NCI-H1436 (cell line): ENCODE data around the gene THAP3.
A peak's percentile ranks its signal among the peaks of the same experiment; 100 is the strongest.

Experiments
- DNase-seq: peaks from one replicate; lab custom pipeline; 2025; lab: John Stamatoyannopoulos, UW

The THAP3 gene, protein sequence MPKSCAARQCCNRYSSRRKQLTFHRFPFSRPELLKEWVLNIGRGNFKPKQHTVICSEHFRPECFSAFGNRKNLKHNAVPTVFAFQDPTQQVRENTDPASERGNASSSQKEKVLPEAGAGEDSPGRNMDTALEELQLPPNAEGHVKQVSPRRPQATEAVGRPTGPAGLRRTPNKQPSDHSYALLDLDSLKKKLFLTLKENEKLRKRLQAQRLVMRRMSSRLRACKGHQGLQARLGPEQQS

DNA sequence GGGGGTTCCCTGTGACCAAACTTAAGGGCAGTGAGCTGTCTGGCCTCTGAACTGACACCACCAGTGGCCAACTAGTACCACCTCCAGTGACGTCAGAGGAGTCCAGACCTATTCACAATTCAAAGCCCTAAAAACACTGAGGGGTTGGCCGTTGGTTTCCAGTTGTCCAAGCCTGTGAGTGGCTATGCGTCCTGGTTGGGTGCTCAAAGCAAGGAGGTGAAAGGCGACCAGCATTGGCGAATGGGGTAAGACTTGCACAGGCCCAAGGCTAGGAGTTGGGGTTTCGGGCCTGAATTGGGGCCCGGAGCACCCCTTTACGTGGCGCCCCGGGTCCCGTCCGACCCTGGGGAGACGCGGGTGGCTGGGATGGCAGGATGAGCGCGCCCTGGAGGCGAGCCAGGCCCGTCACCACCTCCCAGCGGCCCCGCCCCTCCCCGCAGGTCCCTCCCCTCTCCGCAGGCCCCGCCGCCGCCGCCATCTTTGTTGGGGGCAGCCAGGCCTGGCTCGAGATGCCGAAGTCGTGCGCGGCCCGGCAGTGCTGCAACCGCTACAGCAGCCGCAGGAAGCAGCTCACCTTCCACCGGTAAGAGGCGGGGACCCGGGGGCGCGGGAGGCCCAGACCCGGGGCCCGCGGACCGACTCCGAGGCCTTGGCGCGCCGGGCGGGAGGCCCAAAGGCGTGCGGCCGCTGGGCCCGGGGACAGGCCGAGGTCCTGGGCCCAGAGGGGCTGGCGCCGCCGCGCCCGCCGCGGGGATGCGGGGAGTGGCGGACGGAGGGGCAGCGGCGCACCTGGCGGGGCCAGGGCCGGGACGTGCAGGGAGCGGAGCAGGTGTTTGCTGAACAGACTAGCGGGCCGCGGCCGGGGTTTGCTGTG, at the start of gene THAP3:
TSS of gene THAP3 (plus strand) at position 159 of the 874 bp plus-strand sequence. CDS start at position 510, 351 bp downstream.
- DNase-seq, result peak; percentile 66

GRCh38 chr1:6577831-6578525, 46.7 kb upstream of the THAP3 start:
- no peak for DNase-seq

GRCh38 chr1:6578624-6579373, 45.9 kb upstream of the THAP3 start:
- no peak for DNase-seq

GRCh38 chr1:6579374-6580118, 45.1 kb upstream of the THAP3 start, which contains the start of gene ZBTB48:
Gene ZBTB48, plus strand, starts transcription at chr1:6579994. Its CDS starts 616 bp downstream, at chr1:6580610.
- peak; percentile 98 for DNase-seq

DNA sequence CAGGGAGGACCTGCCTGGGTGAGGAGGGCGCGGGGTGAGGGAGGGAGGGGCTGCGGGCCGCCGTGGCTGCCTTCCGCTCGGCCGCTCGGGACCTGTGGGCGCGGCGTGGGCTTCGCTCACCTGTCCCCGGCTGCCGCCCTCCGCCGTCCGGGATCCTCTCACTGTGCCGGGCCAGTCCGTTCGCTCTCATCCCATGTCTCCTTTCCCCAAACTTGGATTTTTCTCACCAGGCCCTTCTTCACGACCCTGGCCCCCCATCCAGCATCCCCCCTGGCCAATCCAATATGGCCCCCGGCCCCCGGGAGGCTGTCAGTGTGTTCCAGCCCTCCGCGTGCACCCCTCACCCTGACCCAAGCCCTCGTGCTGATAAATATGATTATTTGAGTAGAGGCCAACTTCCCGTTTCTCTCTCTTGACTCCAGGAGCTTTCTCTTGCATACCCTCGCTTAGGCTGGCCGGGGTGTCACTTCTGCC, 44.5 kb upstream of the THAP3 start:
- no peak for DNase-seq

DNA sequence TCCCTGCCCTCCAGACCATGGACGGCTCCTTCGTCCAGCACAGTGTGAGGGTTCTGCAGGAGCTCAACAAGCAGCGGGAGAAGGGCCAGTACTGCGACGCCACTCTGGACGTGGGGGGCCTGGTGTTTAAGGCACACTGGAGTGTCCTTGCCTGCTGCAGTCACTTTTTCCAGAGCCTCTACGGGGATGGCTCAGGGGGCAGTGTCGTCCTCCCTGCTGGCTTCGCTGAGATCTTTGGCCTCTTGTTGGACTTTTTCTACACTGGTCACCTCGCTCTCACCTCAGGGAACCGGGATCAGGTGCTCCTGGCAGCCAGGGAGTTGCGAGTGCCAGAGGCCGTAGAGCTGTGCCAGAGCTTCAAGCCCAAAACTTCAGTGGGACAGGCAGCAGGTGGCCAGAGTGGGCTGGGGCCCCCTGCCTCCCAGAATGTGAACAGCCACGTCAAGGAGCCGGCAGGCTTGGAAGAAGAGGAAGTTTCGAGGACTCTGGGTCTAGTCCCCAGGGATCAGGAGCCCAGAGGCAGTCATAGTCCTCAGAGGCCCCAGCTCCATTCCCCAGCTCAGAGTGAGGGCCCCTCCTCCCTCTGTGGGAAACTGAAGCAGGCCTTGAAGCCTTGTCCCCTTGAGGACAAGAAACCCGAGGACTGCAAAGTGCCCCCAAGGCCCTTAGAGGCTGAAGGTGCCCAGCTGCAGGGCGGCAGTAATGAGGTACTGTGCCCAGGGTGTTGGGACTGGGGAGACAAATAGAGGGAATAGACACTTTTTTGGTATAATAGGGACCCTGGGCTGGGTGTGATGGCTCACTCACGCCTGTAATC, 43.9 kb upstream of the THAP3 start:
- DNase-seq, result no peak

DNA sequence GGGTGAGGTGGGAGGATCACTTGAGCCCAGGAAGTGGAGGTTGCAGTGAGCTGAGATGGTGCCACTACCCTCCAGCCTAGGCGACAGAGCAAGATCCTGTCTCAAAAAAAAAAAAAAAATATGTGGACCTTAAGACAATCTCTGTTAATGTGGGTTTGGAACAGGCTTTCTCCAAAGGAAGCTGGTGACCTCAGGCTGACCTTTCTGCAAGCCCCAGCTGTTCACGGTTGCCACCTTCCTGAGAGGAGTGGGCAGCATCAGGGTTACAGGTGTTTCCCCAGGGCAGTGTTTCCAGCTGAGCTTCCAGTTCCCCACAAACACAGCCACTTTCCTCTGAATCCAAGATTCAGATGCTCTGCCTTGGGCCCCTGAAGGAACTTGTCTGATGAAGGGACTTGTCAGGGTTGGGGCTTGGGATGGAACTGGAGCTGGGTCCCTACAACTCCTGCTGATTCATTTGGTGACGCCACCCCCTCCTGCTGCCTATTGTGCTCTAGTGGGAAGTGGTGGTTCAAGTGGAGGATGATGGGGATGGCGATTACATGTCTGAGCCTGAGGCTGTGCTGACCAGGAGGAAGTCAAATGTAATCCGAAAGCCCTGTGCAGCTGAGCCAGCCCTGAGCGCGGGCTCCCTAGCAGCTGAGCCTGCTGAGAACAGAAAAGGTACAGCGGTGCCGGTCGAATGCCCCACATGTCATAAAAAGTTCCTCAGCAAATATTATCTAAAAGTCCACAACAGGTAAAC, 42.9 kb upstream of the THAP3 start:
- DNase-seq, result no peak

DNA sequence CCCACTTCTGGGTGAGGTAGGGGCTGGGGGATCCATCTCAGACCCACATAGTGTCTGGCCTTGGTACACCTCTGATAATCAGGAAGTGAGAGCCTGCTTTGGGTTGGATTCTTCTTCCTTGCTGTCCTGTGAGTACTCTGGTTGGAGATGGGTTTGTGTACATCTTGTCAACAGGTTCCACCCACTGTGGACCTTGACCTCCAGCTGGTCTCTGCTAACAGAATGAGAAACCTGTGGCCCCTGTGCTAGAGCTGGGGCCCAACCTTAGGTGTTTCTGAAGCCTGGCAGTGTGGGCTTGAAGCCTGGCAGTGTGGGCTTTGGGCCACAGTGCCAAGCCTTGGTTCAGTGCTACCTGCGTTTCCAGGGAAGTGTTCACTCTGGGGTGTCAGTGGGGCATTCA, 42.3 kb upstream of the THAP3 start:
- DNase-seq, result no peak

DNA sequence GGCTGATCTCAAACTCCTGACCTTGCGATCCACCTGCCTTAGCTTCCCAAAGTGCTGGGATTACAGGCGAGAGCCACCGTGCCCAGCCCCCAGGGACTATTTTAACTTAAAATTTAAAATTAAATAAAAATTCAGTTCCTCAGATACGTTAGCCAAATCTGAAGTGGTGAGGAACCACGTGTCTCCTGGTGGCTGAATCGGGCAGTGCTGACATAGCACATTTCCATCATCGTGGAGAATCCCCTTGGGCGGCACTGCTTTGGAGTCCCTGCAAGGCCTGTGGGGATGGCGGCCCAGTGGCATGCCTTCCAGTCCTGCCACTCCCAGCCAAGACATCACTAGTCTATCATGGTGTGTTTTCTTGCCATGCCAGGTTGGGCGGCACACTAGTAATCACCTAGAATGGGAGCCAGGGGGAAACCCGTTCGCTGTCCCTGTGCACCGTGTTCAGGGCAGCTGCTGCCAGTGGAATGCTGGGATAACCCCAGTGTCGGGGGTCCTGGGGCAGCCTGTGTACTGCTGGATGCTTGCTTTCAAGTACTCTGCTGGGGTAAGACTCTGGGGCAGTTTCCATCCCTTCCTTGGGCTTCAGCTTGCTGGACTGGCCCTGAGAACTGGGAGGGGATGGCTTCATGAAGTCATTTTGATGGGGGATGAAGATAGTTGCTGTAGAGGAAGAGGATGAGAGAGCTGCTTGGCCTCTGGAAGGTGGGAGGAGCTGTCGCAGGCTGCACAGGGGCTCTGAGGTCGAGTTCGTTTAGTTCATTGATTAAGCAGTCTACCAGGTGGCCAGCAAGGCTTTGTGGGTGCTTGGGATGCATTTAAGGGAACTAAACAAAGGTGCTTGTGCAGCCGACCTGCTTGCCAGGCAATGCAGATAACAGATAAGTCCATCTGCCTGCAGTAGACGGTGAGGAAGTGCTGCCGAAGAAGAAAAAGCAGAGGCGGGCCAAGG, 40.3 kb upstream of the THAP3 start:
- DNase-seq, result no peak

DNA sequence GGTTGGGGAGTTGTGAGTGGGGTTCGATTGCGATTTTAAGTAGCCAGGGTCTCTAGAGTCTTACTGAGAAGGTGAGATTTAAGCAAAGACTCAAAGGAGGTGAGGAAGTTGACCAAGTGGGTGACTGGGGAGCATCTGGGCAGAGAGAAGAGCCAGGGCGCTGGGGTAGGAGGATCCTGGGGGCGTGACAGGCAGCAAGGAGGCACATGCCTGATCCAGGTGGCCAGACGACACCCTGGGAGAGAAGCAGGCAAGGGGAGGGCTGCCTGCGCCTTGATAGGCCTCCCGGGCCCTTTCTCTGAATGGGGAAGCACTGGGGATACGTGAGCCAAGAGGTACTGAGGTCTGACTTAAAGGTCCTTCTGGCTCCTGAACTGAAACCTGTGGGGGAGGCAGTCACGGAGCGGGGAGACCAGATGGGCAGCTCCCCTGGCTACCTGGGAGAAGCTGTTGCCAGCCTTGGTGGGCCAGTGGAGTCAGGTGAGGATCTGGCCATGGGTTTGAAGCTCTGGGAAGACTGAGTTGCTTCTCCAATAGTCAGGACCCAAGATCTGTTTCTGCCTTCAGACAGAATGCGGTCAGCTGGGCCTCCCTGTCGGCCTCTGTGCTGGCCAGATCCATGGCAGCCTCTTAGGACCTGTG, 39.5 kb upstream of the THAP3 start:
- DNase-seq, result no peak

DNA sequence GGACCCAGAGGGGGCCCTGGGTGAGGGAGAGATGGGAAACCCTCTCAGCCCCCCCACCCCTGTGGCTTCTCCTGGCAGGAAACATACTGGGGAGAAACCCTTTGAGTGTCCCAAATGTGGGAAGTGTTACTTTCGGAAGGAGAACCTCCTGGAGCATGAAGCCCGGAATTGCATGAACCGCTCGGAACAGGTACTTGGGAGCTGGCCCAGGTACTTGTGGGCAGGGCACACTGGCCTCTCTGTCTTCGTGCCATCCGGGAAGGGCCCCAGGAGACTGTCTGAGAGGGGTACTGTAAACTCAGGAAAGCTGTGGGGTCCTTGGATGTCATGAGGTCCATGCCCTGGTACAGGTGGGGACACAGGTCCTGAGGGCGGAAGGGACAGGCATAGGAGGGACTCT, 38.8 kb upstream of the THAP3 start:
- DNase-seq, result no peak

GRCh38 chr1:6586404-6586816, 38.3 kb upstream of the THAP3 start:
- DNase-seq, result no peak

DNA sequence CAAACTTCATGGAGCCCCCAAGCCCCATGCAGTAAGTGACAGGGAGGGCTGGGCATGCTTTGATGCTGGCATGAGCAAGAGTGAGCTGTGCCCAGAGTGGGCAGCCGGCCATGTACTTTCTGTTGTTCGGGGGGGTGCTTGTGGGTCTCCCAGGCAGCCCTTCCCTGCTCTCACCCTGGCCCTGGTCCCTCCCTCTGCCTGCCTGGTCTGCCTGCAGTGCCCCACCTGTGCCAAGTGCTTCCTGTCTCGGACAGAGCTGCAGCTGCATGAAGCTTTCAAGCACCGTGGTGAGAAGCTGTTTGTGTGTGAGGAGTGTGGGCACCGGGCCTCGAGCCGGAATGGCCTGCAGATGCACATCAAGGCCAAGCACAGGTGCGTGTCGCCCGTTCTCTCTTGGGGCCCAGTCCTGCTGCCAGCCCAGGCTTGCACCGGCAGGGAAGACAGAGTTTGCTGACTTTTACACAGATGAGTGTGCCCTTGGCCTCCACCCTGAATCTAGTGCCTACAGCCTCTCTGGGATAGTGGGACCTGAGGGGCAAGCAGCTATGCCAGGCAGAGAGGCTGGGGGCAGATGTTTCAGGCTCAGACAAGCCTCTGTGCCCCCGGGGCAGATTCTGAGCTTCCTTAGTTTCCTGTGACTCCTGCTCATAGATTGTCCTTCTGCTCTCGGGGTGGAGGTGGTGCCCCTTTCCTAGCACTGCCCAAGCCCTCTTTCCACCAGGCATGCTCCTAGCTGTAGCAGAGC, 37.2 kb upstream of the THAP3 start:
- DNase-seq, result no peak

- no peak for DNase-seq
Observed at GRCh38 chr1:6588128-6588892, 36.4 kb upstream of the THAP3 start.

GRCh38 chr1:6588893-6589520, 35.7 kb upstream of the THAP3 start:
- no peak for DNase-seq

- DNase-seq, result no peak
Observed at GRCh38 chr1:6590046-6590445, 34.6 kb upstream of the THAP3 start.
